ENCODE results near the gene PCNX2.

Gene PCNX2

GRCh38 chr1:233320023-233320422 is 24.5 kb upstream of the PCNX2 start:
- Histone ChIP-seq H3K9ac (ENCODE audit: low read length) (no peak overlapping the region), H3K23ac (ENCODE audit: low read length) (no peak overlapping the region), H2AK5ac (ENCODE audit: low read length) (no peak overlapping the region), H3K36me3 (ENCODE audit: control insufficient read depth in 1 of 2, insufficient read depth in 2 of 2, low read length in 2 of 2) (no peaks in the 10 kb centered on the region), H2AFZ (ENCODE audit: insufficient read depth, low read length, poor library complexity) (no peak overlapping the region), H2BK12ac (ENCODE audit: low read length) (no peak overlapping the region), H3K79me2 (ENCODE audit: control insufficient read depth, insufficient read depth, low read length, poor library complexity) (no peaks in the 10 kb centered on the region), H3K27me3 (ENCODE audit: insufficient read depth, low read length) (no peaks in the 10 kb centered on the region), H3K14ac (ENCODE audit: low read length) (no peak overlapping the region), H2BK120ac (ENCODE audit: insufficient read depth, low read length, poor library complexity) (no peak overlapping the region), H2BK5ac (ENCODE audit: low read depth, low read length, poor library complexity) (no peak overlapping the region), H3K9me3 (ENCODE audit: insufficient read depth, low read depth, low read length) (no peaks in the 10 kb centered on the region), H3K79me1 (ENCODE audit: low read length) (no peaks in the 10 kb centered on the region), H3K4ac (ENCODE audit: low read depth, low read length) (no peak overlapping the region), H3K27ac (ENCODE audit: low read depth, low read length) (no peak overlapping the region), H4K8ac (ENCODE audit: low read depth, low read length) (no peak overlapping the region), H3K18ac (ENCODE audit: low read length) (no peak overlapping the region), H3K4me2 (ENCODE audit: low read length) (no peak overlapping the region), H3K4me1 (ENCODE audit: control insufficient read depth in 1 of 2, insufficient read depth in 2 of 2, low read length in 2 of 2) (no peaks in the 10 kb centered on the region), H3K4me3 (ENCODE audit: low read depth, low read length) (no peak overlapping the region), H4K12ac (ENCODE audit: low read depth, low read length) (no peak overlapping the region), H4K91ac (ENCODE audit: low read depth, low read length) (no peak overlapping the region)
- DNase-seq = no peak
- WGBS (ENCODE audit: extremely low coverage, insufficient coverage, insufficient read length) = no CpG with 5 or more reads among the region's 2 CpGs

- Histone ChIP-seq H3K18ac (ENCODE audit: low read length) (no peak overlapping the region), H3K14ac (ENCODE audit: low read length) (no peak overlapping the region), H3K4me1 (ENCODE audit: control insufficient read depth in 1 of 2, insufficient read depth in 2 of 2, low read length in 2 of 2) (no peaks in the 10 kb centered on the region), H2AK5ac (ENCODE audit: low read length) (no peak overlapping the region), H3K4me3 (ENCODE audit: low read depth, low read length) (no peak overlapping the region), H3K9me3 (ENCODE audit: insufficient read depth, low read depth, low read length) (no peaks in the 10 kb centered on the region), H3K9ac (ENCODE audit: low read length) (no peak overlapping the region), H3K4ac (ENCODE audit: low read depth, low read length) (no peak overlapping the region), H3K27ac (ENCODE audit: low read depth, low read length) (no peak overlapping the region), H3K27me3 (ENCODE audit: insufficient read depth, low read length) (no peaks in the 10 kb centered on the region), H3K79me2 (ENCODE audit: control insufficient read depth, insufficient read depth, low read length, poor library complexity) (no peaks in the 10 kb centered on the region), H2AFZ (ENCODE audit: insufficient read depth, low read length, poor library complexity) (no peak overlapping the region), H4K8ac (ENCODE audit: low read depth, low read length) (no peak overlapping the region), H4K91ac (ENCODE audit: low read depth, low read length) (no peak overlapping the region), H2BK12ac (ENCODE audit: low read length) (no peak overlapping the region), H3K79me1 (ENCODE audit: low read length) (no peaks in the 10 kb centered on the region), H2BK5ac (ENCODE audit: low read depth, low read length, poor library complexity) (no peak overlapping the region), H3K4me2 (ENCODE audit: low read length) (no peak overlapping the region), H3K36me3 (ENCODE audit: control insufficient read depth in 1 of 2, insufficient read depth in 2 of 2, low read length in 2 of 2) (no peaks in the 10 kb centered on the region), H3K23ac (ENCODE audit: low read length) (no peak overlapping the region), H4K12ac (ENCODE audit: low read depth, low read length) (no peak overlapping the region), H2BK120ac (ENCODE audit: insufficient read depth, low read length, poor library complexity) (no peak overlapping the region)
- no peak for DNase-seq
- no CpG with 5 or more reads among the region's 6 CpGs for WGBS (ENCODE audit: extremely low coverage, insufficient coverage, insufficient read length)
Measured at GRCh38 chr1:233319272-233319671, 23.7 kb upstream of the PCNX2 start.

- Histone ChIP-seq H3K27me3 (ENCODE audit: insufficient read depth, low read length) (no peaks in the 10 kb centered on the region), H4K12ac (ENCODE audit: low read depth, low read length) (no peak overlapping the region), H3K4me3 (ENCODE audit: low read depth, low read length) (no peak overlapping the region), H3K18ac (ENCODE audit: low read length) (no peak overlapping the region), H3K9me3 (ENCODE audit: insufficient read depth, low read depth, low read length) (no peaks in the 10 kb centered on the region), H3K23ac (ENCODE audit: low read length) (no peak overlapping the region), H2BK120ac (ENCODE audit: insufficient read depth, low read length, poor library complexity) (no peak overlapping the region), H3K4me1 (ENCODE audit: control insufficient read depth in 1 of 2, insufficient read depth in 2 of 2, low read length in 2 of 2) (no peaks in the 10 kb centered on the region), H3K9ac (ENCODE audit: low read length) (no peak overlapping the region), H3K4ac (ENCODE audit: low read depth, low read length) (no peak overlapping the region), H2BK12ac (ENCODE audit: low read length) (no peak overlapping the region), H4K8ac (ENCODE audit: low read depth, low read length) (no peak overlapping the region), H3K4me2 (ENCODE audit: low read length) (no peak overlapping the region), H3K14ac (ENCODE audit: low read length) (no peak overlapping the region), H4K91ac (ENCODE audit: low read depth, low read length) (no peak overlapping the region), H3K27ac (ENCODE audit: low read depth, low read length) (no peak overlapping the region), H2AFZ (ENCODE audit: insufficient read depth, low read length, poor library complexity) (no peak overlapping the region), H3K79me2 (ENCODE audit: control insufficient read depth, insufficient read depth, low read length, poor library complexity) (no peaks in the 10 kb centered on the region), H2AK5ac (ENCODE audit: low read length) (no peak overlapping the region), H3K36me3 (ENCODE audit: control insufficient read depth in 1 of 2, insufficient read depth in 2 of 2, low read length in 2 of 2) (no peaks in the 10 kb centered on the region), H3K79me1 (ENCODE audit: low read length) (no peaks in the 10 kb centered on the region), H2BK5ac (ENCODE audit: low read depth, low read length, poor library complexity) (no peak overlapping the region)
- no peak for DNase-seq
- no CpG with 5 or more reads among the region's 1 CpG for WGBS (ENCODE audit: extremely low coverage, insufficient coverage, insufficient read length)
Measured at GRCh38 chr1:233316473-233316872, 20.9 kb upstream of the PCNX2 start.

- no peak overlapping the region for H3K18ac ChIP-seq (ENCODE audit: low read length)
- H3K4me1 ChIP-seq (ENCODE audit: control insufficient read depth in 1 of 2, insufficient read depth in 2 of 2, low read length in 2 of 2) = no peaks in the 10 kb centered on the region
- H4K12ac ChIP-seq (ENCODE audit: low read depth, low read length) = no peak overlapping the region
- no peak overlapping the region for H2AK5ac ChIP-seq (ENCODE audit: low read length)
- no peak overlapping the region for H4K8ac ChIP-seq (ENCODE audit: low read depth, low read length)
- H2BK5ac ChIP-seq (ENCODE audit: low read depth, low read length, poor library complexity) = no peak overlapping the region
- H3K9me3 ChIP-seq (ENCODE audit: insufficient read depth, low read depth, low read length) = no peaks in the 10 kb centered on the region
- no peak overlapping the region for H3K9ac ChIP-seq (ENCODE audit: low read length)
- no peaks in the 10 kb centered on the region for H3K36me3 ChIP-seq (ENCODE audit: control insufficient read depth in 1 of 2, insufficient read depth in 2 of 2, low read length in 2 of 2)
- H2BK12ac ChIP-seq (ENCODE audit: low read length) = no peak overlapping the region
- no peak overlapping the region for H3K4ac ChIP-seq (ENCODE audit: low read depth, low read length)
- peak; percentile 32 to 74 for DNase-seq
- H2BK120ac ChIP-seq (ENCODE audit: insufficient read depth, low read length, poor library complexity) = no peak overlapping the region
- no peak overlapping the region for H4K91ac ChIP-seq (ENCODE audit: low read depth, low read length)
- H3K4me2 ChIP-seq (ENCODE audit: low read length) = no peak overlapping the region
- WGBS (ENCODE audit: extremely low coverage, insufficient coverage, insufficient read length) = no CpG with 5 or more reads among the region's 1 CpG
- no peaks in the 10 kb centered on the region for H3K79me1 ChIP-seq (ENCODE audit: low read length)
- H3K14ac ChIP-seq (ENCODE audit: low read length) = no peak overlapping the region
- no peak overlapping the region for H3K23ac ChIP-seq (ENCODE audit: low read length)
- H2AFZ ChIP-seq (ENCODE audit: insufficient read depth, low read length, poor library complexity) = no peak overlapping the region
- H3K27ac ChIP-seq (ENCODE audit: low read depth, low read length) = no peak overlapping the region
- no peak overlapping the region for H3K4me3 ChIP-seq (ENCODE audit: low read depth, low read length)
- no peaks in the 10 kb centered on the region for H3K27me3 ChIP-seq (ENCODE audit: insufficient read depth, low read length)
- H3K79me2 ChIP-seq (ENCODE audit: control insufficient read depth, insufficient read depth, low read length, poor library complexity) = no peaks in the 10 kb centered on the region
Measured at GRCh38 chr1:233315718-233316301, 20.3 kb upstream of the PCNX2 start.
